WI38 (cell line): ENCODE data around the gene TAF7.
A peak's percentile ranks its signal among the peaks of the same experiment; 100 is the strongest.
"Not testable (repeated sequence)": the region's sequence is repeated elsewhere in the genome, so short reads cannot be mapped to it uniquely, and the experiment has no call there.

Experiments used
- H3K4me3 ChIP-seq: 2 replicates; pipeline ENCODE4 v1.5.1; 2011; ENCODE audit warnings: low read depth, mild to moderate bottlenecking, control low read depth, low read length
- CTCF ChIP-seq: IDR thresholded peaks from 2 replicates; pipeline ENCODE4 v1.5.1; 2012; ENCODE audit warnings: low read depth, mild to moderate bottlenecking, control low read depth, low read length

TAF7 gene

GRCh38 chr5:141330299-141331080 is 9.9 kb upstream of the TAF7 start, which contains the start of gene PCDHGA1:
Gene PCDHGA1, plus strand, starts transcription at chr5:141330514.
- peak; percentile 68 for TF ChIP-seq CTCF
- H3K4me3 ChIP-seq = peak within 1 kb of the TSS; percentile 63

GRCh38 chr5:141328231-141328630 is 7.6 kb upstream of the TAF7 start:
- no peak for TF ChIP-seq CTCF

GRCh38 chr5:141326088-141326854 is 5.7 kb upstream of the TAF7 start:
- peak overlapping the region; percentile 62 for H3K4me3 ChIP-seq

More at GRCh38 chr5:141328231-141328630, 7.6 kb upstream of the TAF7 start:
- H3K4me3 ChIP-seq = no peak overlapping the region

GRCh38 chr5:141322261-141322660 is 1.7 kb upstream of the TAF7 start:
- TF ChIP-seq CTCF = no peak
- H3K4me3 ChIP-seq = no peak overlapping the region

More at GRCh38 chr5:141326088-141326854, 5.7 kb upstream of the TAF7 start:
- TF ChIP-seq CTCF = peak; percentile 92

GRCh38 chr5:141319699-141320098 is 885 bp downstream of the TAF7 start:
- H3K4me3 ChIP-seq = peak overlapping the region; percentile 90
- no peak for TF ChIP-seq CTCF

GRCh38 chr5:141319202-141319601 is 1.4 kb downstream of the TAF7 start:
- TF ChIP-seq CTCF = no peak
- peak overlapping the region; percentile 90; the same call in 1 of the 2 replicates for H3K4me3 ChIP-seq

- not testable (repeated sequence) for H3K4me3 ChIP-seq
Measured at GRCh38 chr5:141316963-141317362, 3.6 kb downstream of the TAF7 start.
